Dedifferentiated amniotic fluid mesenchymal stem cell (primary cell): Measurements from ENCODE around the gene CMSS1.

ENCODE experiments used
- DNase-seq: peaks from one replicate; pipeline ENCODE4 v3.0.0-alpha.2; 2016; ENCODE audit errors: extremely low spot score

Gene CMSS1

DNA sequence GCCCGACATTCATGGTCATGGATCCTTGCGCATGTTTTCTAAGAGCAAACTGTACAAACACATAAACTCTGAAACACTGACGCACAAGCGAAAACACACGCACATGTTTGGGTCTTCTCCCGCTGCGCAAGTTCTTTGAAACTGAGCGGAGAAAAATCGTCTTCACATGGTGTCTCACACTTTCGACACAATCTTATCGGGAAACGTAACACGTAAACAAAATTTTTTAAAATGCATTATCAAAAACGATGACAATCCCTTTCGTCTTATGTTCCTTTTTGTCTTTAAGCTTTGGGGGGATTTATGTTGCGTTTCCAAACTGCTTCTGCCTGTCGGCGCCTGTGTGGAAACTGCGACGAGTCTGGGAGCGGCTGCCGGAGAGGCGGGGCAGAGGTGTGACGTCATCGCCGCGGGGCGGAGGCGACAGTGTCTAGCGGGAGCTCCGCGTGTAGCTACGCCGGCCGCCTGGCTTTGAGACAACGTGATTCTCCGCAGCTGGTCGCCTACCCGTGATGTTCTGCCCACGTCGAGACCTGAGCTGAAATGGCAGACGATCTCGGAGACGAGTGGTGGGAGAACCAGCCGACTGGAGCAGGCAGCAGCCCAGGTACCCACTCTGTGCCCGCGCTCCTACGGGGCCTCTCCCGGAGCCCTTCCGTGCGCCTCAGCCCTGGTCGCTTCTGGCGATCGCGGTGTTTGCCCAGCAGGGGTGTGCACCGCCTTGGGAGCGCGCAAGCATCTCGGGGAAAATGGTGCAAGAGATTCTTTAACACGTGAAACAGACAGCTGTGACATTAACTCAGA lies at the start of gene CMSS1:
TSS of gene CMSS1 (plus strand) at position 426 of the 804 bp plus-strand sequence.
- peak; percentile 90 for DNase-seq

DNA sequence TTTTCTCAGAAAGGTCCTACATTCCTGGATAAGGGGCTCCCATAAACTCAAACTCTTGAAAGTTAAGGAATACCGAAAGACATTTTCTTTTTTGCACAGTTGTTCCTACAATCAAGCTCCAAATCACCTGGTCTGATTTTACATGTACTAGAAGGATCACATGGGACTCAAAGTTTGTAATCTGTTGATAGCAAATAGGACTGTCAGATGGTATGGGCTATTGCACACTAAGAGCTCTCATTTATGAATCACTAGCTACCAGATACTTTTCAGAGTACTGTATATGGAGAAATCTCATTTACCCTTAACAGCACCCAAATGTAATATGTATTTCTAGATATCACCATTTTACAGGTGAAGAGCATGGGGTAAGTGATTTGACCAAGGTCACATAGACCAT lies 49.5 kb upstream of the CMSS1 start:
- DNase-seq = no peak

DNA sequence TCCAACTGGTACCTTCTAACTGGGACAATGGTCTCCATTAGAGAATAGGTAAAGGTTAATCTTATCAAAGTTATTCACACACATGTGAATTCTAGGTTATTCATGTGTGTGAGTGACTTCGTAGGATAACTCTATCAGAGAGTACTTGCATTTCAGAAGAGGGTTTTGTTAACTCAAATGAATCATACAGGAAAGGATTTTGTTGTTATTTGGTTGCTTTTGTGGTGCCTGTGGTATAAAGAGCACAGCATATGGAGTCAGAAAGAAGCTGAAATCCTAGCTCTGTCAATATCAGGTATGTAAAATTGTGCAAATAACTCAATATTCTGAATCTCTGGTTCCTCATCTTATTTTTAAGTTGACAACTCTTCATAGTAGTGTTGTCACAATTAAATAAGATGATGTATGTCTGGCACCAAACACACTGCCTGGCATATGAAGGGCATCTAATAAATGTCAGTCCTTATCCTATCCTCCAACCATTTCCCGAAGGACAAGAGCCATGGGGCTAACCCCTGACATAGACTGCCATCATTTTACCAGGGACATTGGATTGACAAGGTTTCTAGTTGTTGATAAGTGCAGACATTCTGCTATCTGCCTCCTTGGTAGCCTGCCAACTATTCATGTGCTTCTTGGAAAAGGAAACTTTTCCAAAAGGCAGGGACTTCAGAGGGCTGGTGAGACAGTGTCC lies 48.7 kb upstream of the CMSS1 start:
- no peak for DNase-seq

DNA sequence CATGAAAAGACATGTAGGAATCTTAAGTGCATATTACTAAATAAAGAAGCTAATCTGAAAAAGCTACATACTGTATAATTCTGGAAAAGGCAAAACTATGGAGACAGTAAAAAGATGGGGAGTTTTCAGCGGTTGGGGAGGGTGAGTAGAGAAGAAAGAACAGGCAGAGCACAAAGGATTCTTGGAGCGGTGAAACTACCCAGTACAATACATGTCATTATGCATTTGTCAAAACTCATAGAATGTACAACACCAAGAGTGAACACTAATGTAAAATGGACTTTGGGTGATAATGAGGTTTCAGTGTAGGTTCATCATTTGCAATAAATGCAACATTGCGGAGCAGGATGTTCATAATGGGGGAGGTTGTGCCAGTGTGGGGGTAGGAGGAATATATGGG lies 45.5 kb upstream of the CMSS1 start:
- DNase-seq = no peak

GRCh38 chr3:99772671-99773070 lies 45.0 kb upstream of the CMSS1 start:
- no peak for DNase-seq

- DNase-seq = peak; percentile 76
Observed at GRCh38 chr3:99774467-99774866, 43.2 kb upstream of the CMSS1 start.

DNA sequence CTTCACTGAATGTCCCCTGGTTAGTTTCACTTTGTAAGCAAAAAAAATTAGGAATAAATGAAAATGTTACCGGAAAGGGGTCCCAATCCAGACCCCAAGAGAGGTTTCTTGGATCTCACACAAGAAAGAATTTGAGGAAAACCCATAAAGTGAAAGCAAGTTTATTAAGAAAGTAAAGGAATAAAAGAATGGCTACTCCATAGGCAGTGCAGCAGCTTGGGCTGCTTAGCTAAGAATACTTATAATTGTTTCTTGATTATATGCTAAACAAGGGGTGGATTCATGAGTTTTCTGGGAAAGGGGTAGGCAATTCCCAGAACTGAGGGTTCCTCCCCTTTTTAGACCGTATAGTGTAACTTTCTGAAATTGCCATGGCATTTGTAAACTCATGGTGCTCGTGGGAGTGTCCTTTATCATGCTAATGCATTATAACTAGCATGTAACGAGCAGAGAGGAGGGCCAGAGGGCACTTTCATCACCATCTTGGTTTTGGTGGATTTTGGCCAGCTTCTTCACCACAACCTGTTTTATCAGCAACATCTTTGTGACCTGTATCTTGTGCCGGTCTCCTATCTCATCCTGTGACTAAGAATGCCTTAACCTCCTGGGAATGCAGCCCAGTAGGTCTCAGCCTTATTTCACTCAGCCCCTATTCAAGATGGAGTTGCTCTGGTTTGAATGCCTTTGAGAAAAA lies 41.0 kb upstream of the CMSS1 start:
- DNase-seq = no peak

DNA sequence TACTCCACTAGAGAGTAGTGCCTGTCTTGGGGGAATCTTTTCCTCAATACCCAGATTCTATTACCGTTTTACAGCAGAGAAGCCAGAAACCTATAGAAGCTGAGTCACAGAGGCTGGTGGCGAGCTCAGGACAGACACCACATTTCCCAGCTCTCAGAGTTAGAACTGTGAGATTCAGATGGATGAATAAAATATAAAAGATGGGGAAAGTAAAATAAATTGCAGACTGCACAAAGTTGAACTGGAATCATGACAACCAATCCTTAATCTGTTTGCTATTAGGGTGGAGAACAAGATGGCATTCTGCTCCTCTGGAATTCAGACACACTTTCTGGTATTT lies 40.5 kb upstream of the CMSS1 start:
- no peak for DNase-seq

GRCh38 chr3:99777708-99778107 lies 40.0 kb upstream of the CMSS1 start:
- DNase-seq = no peak

DNA sequence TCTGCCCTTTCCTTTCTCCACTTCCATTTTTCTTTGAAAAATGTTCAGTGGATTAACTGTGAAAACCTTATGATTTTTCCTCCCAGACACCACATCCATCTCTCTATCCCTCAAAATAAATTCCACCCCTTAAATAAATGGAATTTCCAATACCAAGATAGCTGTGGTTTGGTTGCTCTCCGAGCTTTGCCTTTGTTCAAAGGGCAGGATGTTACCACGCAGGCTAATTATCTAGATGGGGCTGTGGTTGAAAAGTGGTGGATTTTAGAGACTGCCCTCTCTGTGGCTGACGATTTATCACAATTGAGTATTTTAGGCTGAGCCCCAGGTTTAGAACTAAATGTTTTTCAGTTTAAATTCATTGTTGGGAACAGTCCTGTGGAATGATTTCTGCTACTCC lies 36.9 kb upstream of the CMSS1 start:
- DNase-seq = no peak

- DNase-seq = no peak
Observed at GRCh38 chr3:99781761-99782160, 35.9 kb upstream of the CMSS1 start.

DNA sequence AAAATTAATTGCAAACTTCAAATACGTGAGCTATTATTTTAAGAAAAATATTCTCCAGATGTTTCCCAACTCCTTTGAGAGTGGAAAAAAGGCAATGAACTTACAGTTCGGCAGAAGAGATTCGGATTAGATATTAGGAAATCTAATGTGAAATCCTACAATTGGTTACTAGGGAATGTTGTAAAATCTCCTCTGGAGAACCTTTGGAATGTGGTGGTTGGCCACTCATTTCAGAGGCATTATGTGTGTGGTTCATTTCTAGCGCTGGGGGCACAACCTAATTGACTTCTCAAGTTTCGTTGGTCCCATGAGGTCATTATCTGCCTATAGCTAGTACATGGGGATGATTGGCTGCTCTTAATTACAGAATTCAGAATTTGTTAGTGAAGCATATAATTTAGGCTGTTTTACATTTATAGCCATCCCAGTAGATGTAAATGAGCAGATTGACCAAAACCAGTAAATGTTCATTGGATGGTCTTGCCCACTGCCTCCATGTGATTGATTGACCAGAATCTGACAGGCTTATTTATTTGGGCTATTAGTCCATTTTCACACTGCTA lies 34.6 kb upstream of the CMSS1 start:
- DNase-seq = peak; percentile 84

DNA sequence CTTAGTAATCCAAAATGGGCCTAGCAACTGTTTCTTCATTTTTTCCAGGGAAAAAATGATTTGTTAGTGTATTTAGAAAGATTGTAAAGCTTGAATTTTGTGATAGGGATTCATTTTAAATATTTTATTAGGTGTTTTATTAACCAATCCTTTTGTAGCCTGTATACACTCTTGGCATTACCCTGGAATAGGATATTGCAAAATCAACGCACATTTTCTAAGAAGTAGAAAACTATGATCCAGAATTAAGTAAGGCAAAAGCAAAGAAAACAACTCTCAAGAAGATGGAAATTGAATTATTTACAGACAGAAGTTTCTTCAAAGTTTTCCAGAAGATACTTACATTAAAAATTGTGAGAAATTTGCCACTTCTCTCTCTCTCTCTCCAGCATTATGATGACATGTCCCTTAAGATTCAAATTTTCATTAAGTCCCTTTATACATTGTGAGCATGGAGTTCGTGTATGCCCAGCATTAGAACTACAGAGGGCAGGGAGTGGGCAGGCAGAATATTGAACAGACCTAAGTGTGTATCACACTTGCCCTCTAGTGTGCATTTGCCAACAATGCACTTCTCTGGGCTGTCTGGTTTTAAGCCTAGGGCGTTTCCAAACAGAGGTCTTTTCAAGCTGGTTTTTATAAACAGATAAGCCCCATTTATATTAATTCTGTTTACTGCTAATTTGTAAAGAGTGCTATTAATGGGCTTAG lies 28.5 kb upstream of the CMSS1 start:
- DNase-seq = peak; percentile 71

DNA sequence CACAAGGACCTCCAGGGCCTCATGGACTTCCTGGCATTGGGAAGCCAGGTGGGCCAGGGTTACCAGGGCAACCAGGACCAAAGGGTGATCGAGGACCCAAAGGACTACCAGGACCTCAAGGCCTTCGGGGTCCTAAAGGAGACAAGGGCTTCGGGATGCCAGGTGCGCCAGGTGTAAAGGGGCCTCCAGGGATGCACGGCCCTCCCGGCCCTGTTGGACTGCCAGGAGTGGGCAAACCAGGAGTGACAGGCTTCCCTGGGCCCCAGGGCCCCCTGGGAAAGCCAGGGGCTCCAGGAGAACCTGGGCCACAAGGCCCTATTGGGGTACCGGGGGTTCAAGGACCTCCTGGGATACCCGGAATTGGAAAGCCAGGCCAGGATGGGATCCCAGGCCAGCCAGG lies 23.2 kb upstream of the CMSS1 start:
- no peak for DNase-seq

- no peak for DNase-seq
Observed at GRCh38 chr3:99795573-99795972, 22.1 kb upstream of the CMSS1 start.

- no peak for DNase-seq
Observed at GRCh38 chr3:99799422-99799821, 18.2 kb upstream of the CMSS1 start.

GRCh38 chr3:99803297-99803696 lies 14.4 kb upstream of the CMSS1 start:
- DNase-seq = no peak

- DNase-seq = no peak
Observed at GRCh38 chr3:99805160-99805559, 12.5 kb upstream of the CMSS1 start.

- DNase-seq = peak; percentile 83
Observed at GRCh38 chr3:99808163-99808794, 9.4 kb upstream of the CMSS1 start.

DNA sequence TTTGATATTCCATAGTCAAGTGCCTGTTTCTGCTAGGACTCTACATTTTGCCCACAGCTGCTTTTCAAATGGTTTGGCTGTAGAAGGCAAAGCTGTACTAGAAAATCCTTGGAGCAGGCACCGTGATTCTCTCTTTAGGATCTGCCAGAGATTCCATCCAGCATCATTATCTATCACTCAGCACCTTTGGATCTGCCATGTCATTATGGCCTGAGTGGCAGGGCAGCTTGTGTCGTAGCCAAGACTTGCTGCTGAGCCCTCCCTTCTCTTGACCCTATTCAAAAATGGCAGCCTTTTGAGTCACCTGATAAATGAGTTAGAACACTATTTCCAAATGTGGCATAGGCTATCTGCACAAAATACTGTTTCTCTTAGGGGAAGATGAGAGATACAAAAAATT lies 8.1 kb upstream of the CMSS1 start:
- DNase-seq = no peak

- DNase-seq = no peak
Observed at GRCh38 chr3:99810403-99810802, 7.3 kb upstream of the CMSS1 start.
